Spinal cord (tissue), 10 donors: ENCODE results near the gene IGF2BP3. TPM values are rescaled to one million over a fixed set of nuclear protein-coding genes. Genes with fewer than 3 reads are reported as not detected.

Experiments
- DNase-seq, 6 donors: peaks; one replicate each; pipeline versions ENCODE4 v3.0.0 to v3.0.0-alpha.2; 2013 to 2015; ENCODE audit warnings: low spot score in 6 of 6, low read depth in 4 of 6
- H3K27ac ChIP-seq: one replicate; pipeline ENCODE4 v1.5.1; 2013; ENCODE audit warnings: low read depth, low read length, control low read depth
- H3K27me3 ChIP-seq: one replicate; pipeline ENCODE4 v1.6.1; 2013; ENCODE audit warnings: low read length; ENCODE audit not compliant: control insufficient read depth, insufficient read depth
- H3K36me3 ChIP-seq: one replicate; pipeline ENCODE4 v1.6.1; 2013; ENCODE audit warnings: low read length; ENCODE audit not compliant: control insufficient read depth, insufficient read depth
- H3K4me1 ChIP-seq: one replicate; pipeline ENCODE4 v1.6.1; 2013; ENCODE audit warnings: low read length; ENCODE audit not compliant: control insufficient read depth, insufficient read depth
- H3K4me3 ChIP-seq: one replicate; pipeline ENCODE4 v1.5.1; 2013; ENCODE audit warnings: low read depth, low read length, control low read depth
- H3K9me3 ChIP-seq: one replicate; pipeline ENCODE4 v1.6.1; 2013; ENCODE audit warnings: low read length; ENCODE audit not compliant: control insufficient read depth, insufficient read depth
- WGBS: methylation state at CpG from one replicate; pipeline ENCODE4 v1.1.5; 2013; ENCODE audit warnings: missing lambda C conversion rate; ENCODE audit not compliant: insufficient coverage; 5-methylcytosine and 5-hydroxymethylcytosine counted together
- polyA plus RNA-seq, 2 donors: library from polyadenylated mRNA; unstranded; fragments of 120-200 nt; gene quantifications; one replicate each; pipeline ENCODE4 v1.2.1, GENCODE V29; 2013; ENCODE audit not compliant: insufficient read length in 2 of 2
- total RNA-seq, 2 donors: library from RNA; depleted of rRNA in 1 of 2; stranded (reverse); fragments of 120-200 nt in 1 of 2; fragments of >200 nt in 1 of 2; gene quantifications; one replicate each; pipeline versions ENCODE4 v1.2.3 to v1.2.4, GENCODE V29; 2013 to 2014
- donor health status: healthy.

The IGF2BP3 gene
- total and polyA plus RNA-seq, 4 donors, result 18.8 to 37.3 (median 25.5) TPM

DNA sequence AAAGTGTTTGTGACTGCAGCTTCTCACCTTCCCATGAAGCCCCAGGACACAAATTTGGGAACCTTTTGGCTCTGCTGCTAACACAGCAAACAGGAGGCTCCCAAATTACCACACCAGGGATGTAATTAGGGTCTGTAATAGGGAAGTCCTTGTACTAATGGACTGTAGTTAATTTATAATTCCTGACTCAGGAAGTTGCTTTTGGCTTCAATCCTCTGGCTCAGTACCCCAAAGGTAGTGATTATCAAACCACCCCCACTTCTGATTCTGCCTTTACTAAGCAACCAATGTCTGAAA lies 174.9 kb downstream of the IGF2BP3 start:
- Histone ChIP-seq H3K36me3 (no peaks in the 10 kb centered on the region), H3K27ac (no peak overlapping the region), H3K4me1 (peaks cover 4% of the 10 kb centered on the region), H3K9me3 (no peaks in the 10 kb centered on the region), H3K4me3 (no peak overlapping the region), H3K27me3 (no peaks in the 10 kb centered on the region)
- no peak for DNase-seq

DNA sequence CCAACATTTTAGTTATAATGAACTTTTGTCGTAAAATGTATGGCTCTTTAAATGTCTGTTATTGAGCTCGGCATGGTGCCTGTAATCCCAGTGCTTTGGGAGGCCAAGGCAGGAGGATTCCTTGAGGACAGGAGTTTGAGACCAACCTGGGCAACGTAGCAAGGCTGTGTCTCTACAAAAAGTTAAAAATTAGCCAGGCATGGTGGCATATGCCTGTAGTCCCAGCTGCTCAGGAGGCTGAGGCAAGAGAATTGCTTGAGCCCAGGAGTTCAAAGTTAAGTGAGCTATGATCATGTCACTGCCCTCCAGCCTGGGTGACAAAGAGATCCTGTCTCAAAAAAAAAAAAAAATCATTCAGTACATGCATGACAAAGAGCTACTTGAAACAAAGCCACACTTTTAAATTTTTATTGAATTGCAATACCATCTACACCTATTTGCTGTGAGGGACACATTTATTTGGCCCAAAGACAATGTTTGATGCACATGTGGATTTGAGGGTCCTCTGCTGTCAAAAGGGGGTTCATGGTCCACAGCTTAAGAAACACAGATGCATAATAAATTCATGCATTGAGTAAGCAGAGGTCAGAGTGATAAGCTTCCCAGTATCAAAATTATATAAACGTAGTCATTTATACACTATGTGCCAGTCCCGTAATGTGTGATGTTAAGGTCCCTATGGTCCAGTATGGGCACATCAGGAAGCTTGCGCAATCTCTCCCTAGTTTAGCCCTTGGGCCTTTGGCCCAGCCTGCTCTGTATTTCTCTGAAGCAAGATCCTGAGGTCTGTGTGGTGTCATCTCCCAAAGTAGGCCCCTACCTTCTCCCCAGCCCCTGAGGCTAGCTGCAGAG lies 175.5 kb downstream of the IGF2BP3 start:
- no peak overlapping the region for H3K4me3 ChIP-seq
- H3K27me3 ChIP-seq, result no peaks in the 10 kb centered on the region
- 89% methylated on average over 5 of the region's 6 CpGs for WGBS
- H3K27ac ChIP-seq, result no peak overlapping the region
- no peak for DNase-seq
- no peaks in the 10 kb centered on the region for H3K9me3 ChIP-seq
- H3K4me1 ChIP-seq, result peaks cover 2% of the 10 kb centered on the region
- no peaks in the 10 kb centered on the region for H3K36me3 ChIP-seq

DNA sequence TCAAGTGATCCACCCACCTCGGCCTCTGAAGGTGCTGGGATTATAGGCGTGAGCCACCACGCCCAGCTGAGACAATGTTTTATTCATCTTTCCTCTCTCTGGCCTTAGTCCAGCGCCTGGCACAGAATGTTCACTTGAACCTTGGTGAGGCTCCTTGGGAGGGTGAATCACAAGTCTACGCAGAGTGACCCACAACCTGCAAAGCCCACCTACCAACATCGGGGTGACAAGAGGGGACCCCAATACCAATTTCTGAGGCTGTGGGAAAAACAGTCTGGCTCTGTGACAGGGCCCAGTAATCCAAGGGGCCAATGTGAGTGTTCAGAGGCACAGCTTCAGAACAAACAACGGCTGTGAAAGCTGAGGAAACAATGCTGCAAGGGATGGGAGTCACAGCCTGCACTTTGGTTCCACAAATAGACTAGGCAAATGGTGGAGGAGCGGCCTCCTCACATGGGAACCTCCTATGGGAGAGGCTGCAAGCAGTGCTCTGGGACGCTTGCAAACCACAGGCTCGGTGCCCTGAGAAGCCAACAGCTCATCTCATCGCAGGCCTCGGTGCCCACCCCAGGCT lies 176.7 kb downstream of the IGF2BP3 start:
- H3K4me1 ChIP-seq, result no peaks in the 10 kb centered on the region
- H3K36me3 ChIP-seq, result no peaks in the 10 kb centered on the region
- 91% methylated on average over 9 of the region's 12 CpGs for WGBS
- H3K4me3 ChIP-seq, result no peak overlapping the region
- H3K27ac ChIP-seq, result no peak overlapping the region
- no peaks in the 10 kb centered on the region for H3K27me3 ChIP-seq
- DNase-seq, result no peak
- H3K9me3 ChIP-seq, result no peaks in the 10 kb centered on the region

GRCh38 chr7:23292623-23293022 lies 177.7 kb downstream of the IGF2BP3 start:
- Histone ChIP-seq H3K4me3 (no peak overlapping the region), H3K27me3 (no peaks in the 10 kb centered on the region), H3K4me1 (no peaks in the 10 kb centered on the region), H3K27ac (no peak overlapping the region), H3K36me3 (no peaks in the 10 kb centered on the region), H3K9me3 (no peaks in the 10 kb centered on the region)
- no peak for DNase-seq
- 95% methylated on average over 2 of the region's 4 CpGs for WGBS

DNA sequence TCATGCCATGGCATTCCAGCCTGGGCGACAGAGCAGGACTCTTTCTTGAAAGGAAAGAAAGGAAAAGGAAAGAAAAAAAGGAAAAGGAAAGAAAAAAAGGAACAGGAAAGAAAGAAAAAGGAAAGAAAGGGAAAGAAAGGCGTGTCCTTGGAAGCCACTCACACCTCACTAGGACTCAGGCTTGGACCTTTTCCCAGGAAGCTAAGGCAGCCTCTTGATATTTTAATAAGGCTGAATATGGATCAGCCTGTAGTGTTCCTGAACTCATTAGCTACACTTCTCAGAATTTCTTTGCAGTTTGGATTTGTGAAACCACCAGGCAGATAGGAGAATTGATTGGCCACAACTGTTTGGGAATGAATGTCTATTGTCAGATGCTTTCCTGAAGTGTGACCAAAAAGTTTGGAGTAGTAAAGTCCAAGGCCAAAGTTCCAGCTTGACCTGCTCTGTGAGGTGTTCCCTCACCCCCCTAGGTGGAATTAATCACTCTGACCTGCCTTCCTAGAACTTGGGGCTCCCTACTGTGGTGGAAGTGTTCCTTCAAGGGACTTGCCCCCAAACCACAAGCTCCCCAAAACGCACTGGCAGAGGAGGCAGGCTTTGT lies 178.2 kb downstream of the IGF2BP3 start:
- no peaks in the 10 kb centered on the region for H3K27me3 ChIP-seq
- no peaks in the 10 kb centered on the region for H3K4me1 ChIP-seq
- H3K36me3 ChIP-seq, result no peaks in the 10 kb centered on the region
- H3K4me3 ChIP-seq, result no peak overlapping the region
- H3K27ac ChIP-seq, result no peak overlapping the region
- WGBS, result 100% methylated on average over 1 of the region's 3 CpGs
- peak in 1 of 6 donors; percentile 10 for DNase-seq
- no peaks in the 10 kb centered on the region for H3K9me3 ChIP-seq

GRCh38 chr7:23290993-23291392 lies 179.3 kb downstream of the IGF2BP3 start:
- Histone ChIP-seq H3K27me3 (no peaks in the 10 kb centered on the region), H3K9me3 (no peaks in the 10 kb centered on the region), H3K27ac (no peak overlapping the region), H3K36me3 (no peaks in the 10 kb centered on the region), H3K4me3 (no peak overlapping the region), H3K4me1 (no peaks in the 10 kb centered on the region)
- no peak for DNase-seq
- 91% methylated on average over 5 of the region's 9 CpGs for WGBS

- Histone ChIP-seq H3K9me3 (no peaks in the 10 kb centered on the region), H3K4me3 (no peak overlapping the region), H3K27ac (no peak overlapping the region), H3K27me3 (no peaks in the 10 kb centered on the region), H3K4me1 (no peaks in the 10 kb centered on the region), H3K36me3 (no peaks in the 10 kb centered on the region)
- no peak for DNase-seq
- 93% methylated on average over 3 of the region's 5 CpGs for WGBS
Measured at GRCh38 chr7:23287612-23288011, 182.7 kb downstream of the IGF2BP3 start.

DNA sequence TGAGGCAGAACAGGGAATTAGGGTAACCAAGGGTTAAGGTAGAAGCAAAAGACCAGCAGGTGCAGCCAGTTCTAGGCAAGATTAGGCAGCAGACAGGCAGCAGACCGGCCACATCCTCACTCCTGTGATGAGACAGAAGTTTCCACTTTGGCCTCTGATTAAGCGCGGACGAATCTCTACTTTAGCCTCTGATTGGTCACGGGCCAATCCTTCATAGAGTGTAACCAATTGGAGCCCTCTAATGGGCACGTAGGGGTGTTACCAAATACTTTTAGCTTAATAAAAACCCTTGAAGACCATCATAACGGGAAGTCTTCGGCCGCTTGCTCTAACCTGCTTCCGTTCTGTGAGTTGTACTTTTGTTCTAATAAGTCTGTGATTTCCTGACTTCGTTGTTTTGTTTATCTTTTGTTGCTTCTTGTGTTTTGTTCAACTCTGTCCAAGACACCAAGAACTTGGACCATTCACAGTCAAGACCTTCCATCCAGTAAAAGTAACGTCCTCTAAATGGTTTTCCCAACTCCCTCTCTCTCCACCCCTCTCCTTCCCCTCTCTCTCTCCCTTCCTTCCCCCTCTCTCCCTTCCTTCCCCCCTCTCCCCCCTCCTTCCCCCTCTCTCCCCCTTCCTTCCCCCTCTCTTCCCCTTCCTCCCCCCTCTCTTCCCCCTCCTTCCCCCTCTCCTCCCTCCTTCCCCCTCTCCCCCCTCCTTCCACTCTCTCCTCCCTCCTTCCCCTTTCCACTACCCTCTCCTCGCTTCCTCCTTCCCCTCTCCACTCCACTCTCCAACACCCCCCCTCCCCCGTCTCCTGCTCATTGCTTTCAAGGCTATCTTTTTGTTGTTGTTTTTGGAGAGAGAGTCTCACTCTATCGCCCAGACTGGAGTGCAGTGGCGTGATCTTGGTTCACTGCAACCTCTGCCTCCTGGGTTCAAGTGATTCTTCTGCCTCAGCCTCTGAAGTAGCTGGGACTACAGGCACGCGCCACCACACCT lies 184.3 kb downstream of the IGF2BP3 start:
- H3K4me1 ChIP-seq, result no peaks in the 10 kb centered on the region
- 69% methylated on average over 3 of the region's 18 CpGs for WGBS
- no peaks in the 10 kb centered on the region for H3K36me3 ChIP-seq
- no peak overlapping the region for H3K4me3 ChIP-seq
- H3K27ac ChIP-seq, result no peak overlapping the region
- DNase-seq, result no peak
- no peaks in the 10 kb centered on the region for H3K9me3 ChIP-seq
- H3K27me3 ChIP-seq, result no peaks in the 10 kb centered on the region

DNA sequence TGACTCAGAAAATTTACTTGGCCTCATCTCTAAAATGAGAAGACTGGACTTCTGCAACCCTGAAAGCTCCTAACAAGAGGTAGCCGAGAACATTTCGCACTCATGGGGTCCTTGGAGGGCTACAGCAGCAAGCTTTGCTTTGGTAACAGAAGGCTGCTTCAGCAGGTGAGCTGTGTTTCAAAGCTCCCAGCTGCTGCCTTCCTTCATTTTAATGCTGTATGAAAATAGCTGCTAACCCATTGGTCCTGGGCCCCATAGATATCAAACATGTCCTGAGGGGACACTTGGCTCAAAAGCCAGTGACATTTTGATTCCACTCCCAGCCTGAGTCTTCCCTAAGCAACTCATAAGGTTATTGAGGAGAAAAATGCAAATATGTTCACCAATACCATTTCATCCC lies 185.4 kb downstream of the IGF2BP3 start:
- no peaks in the 10 kb centered on the region for H3K4me1 ChIP-seq
- DNase-seq, result no peak
- H3K4me3 ChIP-seq, result no peak overlapping the region
- H3K9me3 ChIP-seq, result no peaks in the 10 kb centered on the region
- no peak overlapping the region for H3K27ac ChIP-seq
- WGBS, result 90% methylated on average over 2 of the region's 2 CpGs
- H3K27me3 ChIP-seq, result no peaks in the 10 kb centered on the region
- no peaks in the 10 kb centered on the region for H3K36me3 ChIP-seq
